ENCODE results near the gene FRY.
A peak's percentile ranks its signal among the peaks of the same experiment; 100 is the strongest.

Gene FRY

DNA sequence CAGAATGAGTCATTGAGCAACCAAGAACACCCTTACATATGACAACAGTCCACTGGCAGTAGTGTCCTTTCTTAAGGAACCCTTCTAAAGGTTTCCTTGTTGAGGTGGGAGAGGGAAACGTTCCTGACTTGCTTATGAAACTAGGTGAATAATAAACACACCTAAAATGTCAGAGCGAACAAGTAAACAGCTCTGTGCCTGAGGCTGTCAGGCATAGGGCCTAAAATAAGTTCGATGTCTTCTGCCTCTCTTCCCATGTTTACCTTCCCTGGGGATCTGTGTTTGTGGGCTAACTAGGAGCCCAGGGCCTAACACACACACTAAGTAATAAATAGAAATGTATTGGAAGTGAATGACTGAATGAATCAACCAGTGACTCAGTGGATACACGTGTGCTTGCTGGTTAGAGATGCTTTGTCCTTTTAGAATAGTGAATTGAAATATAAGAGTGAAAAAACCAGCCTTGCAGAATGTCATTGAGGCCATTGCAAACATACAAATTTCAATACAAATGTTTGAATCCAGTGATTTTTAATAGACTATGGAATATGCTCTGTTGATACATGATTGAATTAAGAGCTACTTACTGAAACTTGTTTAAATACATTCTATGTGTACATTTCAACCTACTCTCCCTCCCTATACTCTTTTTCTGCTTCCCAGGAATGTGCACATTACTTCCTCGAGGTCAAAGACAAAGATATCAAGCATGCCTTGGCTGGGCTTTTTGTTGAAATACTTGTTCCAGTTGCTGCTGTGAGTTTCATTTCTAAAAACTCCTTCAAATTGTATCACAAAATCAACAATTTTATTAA is 102.9 kb downstream of the FRY start:
- DNase-seq (ENCODE audit: low spot score) = no peak

DNA sequence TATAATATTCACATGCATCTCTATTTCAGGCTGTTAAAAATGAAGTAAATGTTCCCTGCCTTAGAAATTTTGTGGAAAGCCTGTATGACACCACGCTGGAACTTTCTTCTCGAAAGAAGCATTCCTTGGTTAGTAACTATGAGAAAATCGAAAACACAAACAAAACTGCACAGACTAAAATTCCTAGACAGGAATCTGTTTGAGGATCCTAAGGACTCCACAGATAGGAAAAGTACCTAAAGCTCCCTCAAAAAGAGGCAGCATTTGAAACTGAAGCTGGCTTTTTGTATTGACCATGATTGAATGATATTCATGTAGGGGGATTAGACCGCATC is 103.4 kb downstream of the FRY start:
- no peak for DNase-seq (ENCODE audit: low spot score)

- DNase-seq (ENCODE audit: low spot score) = no peak
These were observed 104.1 kb downstream of the FRY start for GRCh38 chr13:32135655-32136054.

DNA sequence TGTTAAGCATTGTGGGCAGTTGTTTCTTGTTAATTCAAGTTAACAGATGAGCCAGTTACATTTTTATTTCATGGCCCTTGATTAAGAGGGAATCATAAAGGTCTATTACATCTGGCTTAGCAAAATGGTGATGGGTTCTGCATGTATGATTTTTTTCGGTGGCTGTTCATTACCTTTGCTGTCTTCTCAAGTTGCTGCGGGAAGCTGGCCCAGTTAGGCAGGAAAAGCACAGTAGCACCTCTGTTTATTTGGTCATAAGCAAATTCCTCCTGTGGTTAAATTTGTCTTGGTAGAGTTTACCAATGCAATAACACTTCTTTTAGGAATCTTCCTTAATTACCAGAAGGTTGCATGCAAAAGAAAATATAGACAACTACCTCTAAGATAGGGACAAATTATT is 104.5 kb downstream of the FRY start:
- no peak for DNase-seq (ENCODE audit: low spot score)

GRCh38 chr13:32136716-32137115 is 105.1 kb downstream of the FRY start:
- no peak for DNase-seq (ENCODE audit: low spot score)

- DNase-seq (ENCODE audit: low spot score) = no peak
These were observed 107.7 kb downstream of the FRY start for GRCh38 chr13:32139251-32139650.

DNA sequence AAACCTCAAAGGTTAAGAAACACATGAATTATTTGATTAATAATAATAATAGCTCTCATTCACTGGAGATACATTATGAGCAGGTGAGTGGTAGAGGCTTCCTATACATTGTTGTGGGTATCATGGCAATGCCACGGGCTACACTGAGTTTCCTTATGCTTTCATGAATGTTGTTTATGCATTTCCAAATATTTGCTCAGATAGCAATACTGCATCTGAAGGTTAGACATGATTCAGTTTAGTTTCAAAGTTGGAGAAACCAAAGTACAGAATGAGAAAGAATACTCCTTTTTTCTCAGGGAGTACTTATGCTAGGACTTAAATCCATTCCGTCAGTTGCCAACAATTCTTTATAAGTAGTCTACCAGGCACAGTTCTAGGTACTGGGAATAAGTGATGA is 108.5 kb downstream of the FRY start:
- no peak for DNase-seq (ENCODE audit: low spot score)

DNA sequence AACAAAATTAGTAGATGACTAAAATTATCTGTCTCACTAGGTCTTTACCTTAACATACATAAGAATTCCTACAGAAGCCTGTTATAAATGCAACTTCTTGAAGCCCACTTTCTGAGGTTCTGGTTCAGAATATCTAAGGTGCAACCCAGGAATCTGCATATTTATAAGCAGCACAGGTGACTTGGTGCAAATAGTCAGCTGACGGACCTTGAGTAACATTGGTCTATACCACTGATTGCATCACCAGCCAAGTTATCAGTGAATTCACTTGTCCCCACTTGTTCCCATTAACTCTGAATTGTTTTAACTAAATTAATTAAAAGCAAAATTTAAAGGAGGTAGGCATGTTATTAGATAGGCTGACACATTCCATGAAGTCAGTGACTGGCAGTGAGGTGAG is 109.9 kb downstream of the FRY start:
- no peak for DNase-seq (ENCODE audit: low spot score)

DNA sequence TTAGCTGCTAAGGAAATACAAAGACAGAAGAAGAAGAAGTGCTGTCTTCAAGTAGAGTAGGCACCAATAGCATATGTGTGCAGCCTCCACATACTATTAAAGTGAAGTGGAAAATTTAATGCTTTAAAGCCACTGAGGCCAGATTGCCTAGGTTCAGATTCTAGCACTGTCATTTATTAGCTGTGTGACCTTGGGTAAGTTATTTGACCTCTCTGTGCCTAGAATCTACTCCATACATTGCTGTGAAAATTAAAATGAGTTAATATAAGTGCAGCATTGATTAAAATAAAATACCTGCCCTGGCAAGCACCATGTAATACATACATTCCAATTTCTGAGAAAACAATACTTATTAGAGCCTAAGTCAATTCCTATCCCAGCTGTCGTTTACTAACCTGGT is 110.5 kb downstream of the FRY start:
- DNase-seq (ENCODE audit: low spot score) = no peak

- DNase-seq (ENCODE audit: low spot score) = no peak
These were observed 111.4 kb downstream of the FRY start for GRCh38 chr13:32142956-32143375.

DNA sequence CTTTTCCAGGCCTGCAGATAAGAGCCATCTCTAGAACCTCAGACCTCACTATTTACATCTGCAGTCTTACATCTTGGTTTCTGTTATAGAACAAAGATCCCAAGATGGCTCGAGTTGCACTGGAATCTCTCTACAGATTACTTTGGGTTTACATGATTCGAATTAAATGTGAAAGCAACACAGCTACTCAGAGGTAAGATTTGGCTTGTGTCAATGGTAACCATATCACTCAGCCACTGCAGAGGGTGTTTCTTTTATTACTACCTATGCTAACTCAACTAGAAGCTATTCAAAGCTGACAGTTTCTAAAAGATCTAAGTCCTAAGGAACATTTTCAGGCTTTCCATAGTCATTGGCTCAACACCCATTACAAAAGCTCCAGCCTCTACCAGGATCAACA is 115.6 kb downstream of the FRY start:
- no peak for DNase-seq (ENCODE audit: low spot score)

GRCh38 chr13:32147976-32148375 is 116.4 kb downstream of the FRY start:
- no peak for DNase-seq (ENCODE audit: low spot score)

GRCh38 chr13:32150239-32150638 is 118.7 kb downstream of the FRY start:
- no peak for DNase-seq (ENCODE audit: low spot score)

- DNase-seq (ENCODE audit: low spot score) = no peak
These were observed 119.2 kb downstream of the FRY start for GRCh38 chr13:32150794-32151193.

- no peak for DNase-seq (ENCODE audit: low spot score)
These were observed 119.7 kb downstream of the FRY start for GRCh38 chr13:32151240-32151639.

DNA sequence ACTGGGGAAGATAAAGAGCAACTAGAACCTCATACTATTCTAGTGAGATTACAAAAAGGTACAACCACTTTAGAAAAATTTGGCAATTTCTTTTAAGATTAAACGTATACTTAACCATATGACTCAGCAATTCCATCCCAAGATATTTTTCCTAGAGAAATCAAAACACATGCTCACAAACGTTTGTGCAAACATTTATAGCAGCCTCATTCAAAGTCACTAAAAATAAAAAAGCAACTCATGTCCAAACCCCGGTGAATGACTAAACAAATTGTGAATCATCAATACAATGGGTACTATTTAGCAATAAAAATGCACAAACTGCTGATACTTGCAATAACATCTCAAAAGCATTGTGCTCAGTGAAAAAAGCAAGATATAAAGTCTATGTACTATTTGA is 121.5 kb downstream of the FRY start:
- DNase-seq (ENCODE audit: low spot score) = no peak

GRCh38 chr13:32159137-32159869 is 127.7 kb downstream of the FRY start:
- no peak for DNase-seq (ENCODE audit: low spot score)

GRCh38 chr13:32162395-32163005 is 130.9 kb downstream of the FRY start:
- DNase-seq (ENCODE audit: low spot score) = no peak

DNA sequence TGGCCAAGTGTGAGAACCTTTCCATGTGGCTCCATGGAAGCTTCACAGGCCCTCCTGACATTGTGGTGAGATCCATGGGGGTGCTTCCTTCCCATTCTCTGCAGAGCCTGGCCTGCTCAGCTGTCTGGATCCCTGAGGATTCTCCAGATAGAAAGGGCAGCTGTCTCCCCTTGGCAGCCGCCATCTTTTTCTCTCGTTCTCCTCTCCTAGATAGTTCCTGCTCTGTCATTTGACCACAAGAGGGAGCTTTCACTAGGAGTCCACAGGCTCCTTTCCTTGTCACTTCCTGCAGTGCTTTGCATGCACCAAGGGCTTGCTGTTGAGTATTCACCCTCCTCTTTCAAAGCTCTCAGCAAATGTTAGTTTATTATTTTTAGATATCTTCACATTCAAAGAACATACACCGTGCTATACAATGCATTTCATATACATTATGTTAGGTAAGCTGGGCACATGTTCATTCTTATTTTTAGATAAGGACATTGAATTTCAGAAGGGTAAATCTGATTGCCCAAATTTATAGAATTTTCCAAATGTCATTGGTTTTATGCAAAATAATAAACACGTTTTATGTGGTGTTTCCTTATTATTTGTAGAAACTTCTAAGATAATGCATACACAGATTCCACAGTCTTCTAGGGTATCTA is 133.2 kb downstream of the FRY start:
- peak; percentile 33 for DNase-seq (ENCODE audit: low spot score)

DNA sequence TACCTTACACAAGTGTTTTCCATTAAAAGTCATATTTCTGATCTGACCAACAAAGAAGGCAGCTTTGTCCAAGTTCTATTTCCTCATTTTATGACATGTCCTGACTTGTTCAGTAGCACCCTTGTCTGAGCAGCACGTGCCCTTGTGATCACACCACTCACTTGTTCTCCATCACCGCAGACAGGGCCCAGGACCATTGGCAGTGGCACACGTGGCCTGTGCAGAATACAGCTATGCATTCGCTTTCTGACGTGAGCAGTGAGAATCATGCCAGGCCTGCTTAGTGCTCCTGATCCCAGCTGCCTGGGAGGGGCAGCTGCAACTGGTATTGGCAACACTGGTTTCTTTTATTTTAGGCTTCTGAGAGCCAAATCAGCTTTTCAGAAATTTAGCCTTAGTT is 134.2 kb downstream of the FRY start:
- DNase-seq (ENCODE audit: low spot score) = no peak

- no peak for DNase-seq (ENCODE audit: low spot score)
These were observed 136.6 kb downstream of the FRY start for GRCh38 chr13:32168131-32168530.

GRCh38 chr13:32170841-32171240 is 139.3 kb downstream of the FRY start:
- DNase-seq (ENCODE audit: low spot score) = no peak

GRCh38 chr13:32173881-32174280 is 142.3 kb downstream of the FRY start:
- no peak for DNase-seq (ENCODE audit: low spot score)

Data from germinal center (tissue), 1 donor.